ENCODE measurements around the gene CLEC16A.

Gene CLEC16A

GRCh38 chr16:10944249-10945064 lies at the start of gene CLEC16A:
Gene CLEC16A (plus strand): TSS chr16:10944564. CDS start chr16:10944718, 154 bp downstream.
- DNase-seq (ENCODE audit: low spot score) (peak; percentile 98), FAIRE-seq (peak; percentile 86)

GRCh38 chr16:10895053-10895946 lies 49.1 kb upstream of the CLEC16A start:
- DNase-seq (ENCODE audit: low spot score) (peak; percentile 77), FAIRE-seq (no peak)

GRCh38 chr16:10896165-10896564 lies 48.2 kb upstream of the CLEC16A start:
- DNase-seq (ENCODE audit: low spot score) (no peak), FAIRE-seq (no peak)

- no peak for DNase-seq (ENCODE audit: low spot score)
- FAIRE-seq: no peak
Observed at GRCh38 chr16:10896723-10897122, 47.6 kb upstream of the CLEC16A start.

- no peak for DNase-seq (ENCODE audit: low spot score)
- FAIRE-seq: no peak
Observed at GRCh38 chr16:10897134-10897533, 47.2 kb upstream of the CLEC16A start.

- DNase-seq (ENCODE audit: low spot score): no peak
- no peak for FAIRE-seq
Observed at GRCh38 chr16:10902999-10903398, 41.4 kb upstream of the CLEC16A start.

- FAIRE-seq: no peak
- DNase-seq (ENCODE audit: low spot score): no peak
Observed at GRCh38 chr16:10906482-10906881, 37.9 kb upstream of the CLEC16A start.

GRCh38 chr16:10906914-10907756 lies 37.2 kb upstream of the CLEC16A start:
- FAIRE-seq: no peak
- no peak for DNase-seq (ENCODE audit: low spot score)

- FAIRE-seq: no peak
Observed at GRCh38 chr16:10907757-10908045, 36.7 kb upstream of the CLEC16A start.

GRCh38 chr16:10911267-10911666 lies 33.1 kb upstream of the CLEC16A start:
- no peak for DNase-seq (ENCODE audit: low spot score)
- no peak for FAIRE-seq

More at GRCh38 chr16:10907757-10908045, 36.7 kb upstream of the CLEC16A start:
- no peak for DNase-seq (ENCODE audit: low spot score)

GRCh38 chr16:10916534-10916933 lies 27.8 kb upstream of the CLEC16A start:
- FAIRE-seq: no peak
- DNase-seq (ENCODE audit: low spot score): no peak

GRCh38 chr16:10918294-10919002 lies 25.9 kb upstream of the CLEC16A start:
- FAIRE-seq: peak; percentile 46
- peak; percentile 91 for DNase-seq (ENCODE audit: low spot score)

GRCh38 chr16:10919003-10919351 lies 25.4 kb upstream of the CLEC16A start:
- DNase-seq (ENCODE audit: low spot score): no peak
- no peak for FAIRE-seq

GRCh38 chr16:10920726-10921427 lies 23.5 kb upstream of the CLEC16A start:
- FAIRE-seq (no peak), DNase-seq (ENCODE audit: low spot score) (no peak)

- FAIRE-seq: no peak
- no peak for DNase-seq (ENCODE audit: low spot score)
Observed at GRCh38 chr16:10921536-10922327, 22.6 kb upstream of the CLEC16A start.

- peak; percentile 49 for DNase-seq (ENCODE audit: low spot score)
- no peak for FAIRE-seq
Observed at GRCh38 chr16:10922328-10923145, 21.8 kb upstream of the CLEC16A start.

- FAIRE-seq (no peak), DNase-seq (ENCODE audit: low spot score) (no peak)
Observed at GRCh38 chr16:10923146-10923649, 21.2 kb upstream of the CLEC16A start.

- FAIRE-seq: no peak
- DNase-seq (ENCODE audit: low spot score): no peak
Observed at GRCh38 chr16:10923650-10924214, 20.6 kb upstream of the CLEC16A start.
